SJSA1 (cell line): ENCODE measurements around the gene SCUBE3. TPM values are rescaled to one million over a fixed set of nuclear protein-coding genes. Genes with fewer than 3 reads are reported as not detected.

Experiments
- DNase-seq, 2 experiments: peaks; one replicate each; pipeline ENCODE4 v3.0.0-alpha.2; 2015 to 2020; ENCODE audit warnings: low spot score in 2 of 2, low read depth in 1 of 2
- H3K27ac ChIP-seq: fragments of 250-450 bp; sonication (Bioruptor Pico); 2 replicates; pipeline ENCODE4 v1.5.1; 2020; ENCODE audit warnings: mild to moderate bottlenecking, moderate library complexity
- H3K27me3 ChIP-seq: fragments of 250-450 bp; sonication (Bioruptor Pico); replicated peaks from 2 replicates; pipeline ENCODE4 v1.5.1; 2020; ENCODE audit warnings: mild to moderate bottlenecking, moderate library complexity
- H3K36me3 ChIP-seq: fragments of 250-450 bp; sonication (Bioruptor Pico); 2 replicates; pipeline ENCODE4 v1.5.1; 2020; ENCODE audit warnings: mild to moderate bottlenecking
- H3K4me1 ChIP-seq: fragments of 250-450 bp; sonication (Bioruptor Pico); replicated peaks from 2 replicates; pipeline ENCODE4 v1.6.1; 2021; ENCODE audit warnings: mild to moderate bottlenecking
- H3K4me3 ChIP-seq: fragments of 250-450 bp; sonication (Bioruptor Pico); 2 replicates; pipeline ENCODE4 v1.5.1; 2020; ENCODE audit warnings: mild to moderate bottlenecking
- H3K9me3 ChIP-seq: fragments of 250-450 bp; sonication (Bioruptor Pico); replicated peaks from 2 replicates; pipeline ENCODE4 v1.5.1; 2020; ENCODE audit warnings: mild to moderate bottlenecking
- total RNA-seq: library from RNA; depleted of rRNA; stranded (reverse); fragments of >200 nt; shearing (Covaris generic); gene quantifications from 2 replicates; pipeline ENCODE4 v1.2.3, GENCODE V29; 2014; rRNA removed

The SCUBE3 gene
- total RNA-seq: 2.6 and 4.7 TPM in 2 replicates

DNA sequence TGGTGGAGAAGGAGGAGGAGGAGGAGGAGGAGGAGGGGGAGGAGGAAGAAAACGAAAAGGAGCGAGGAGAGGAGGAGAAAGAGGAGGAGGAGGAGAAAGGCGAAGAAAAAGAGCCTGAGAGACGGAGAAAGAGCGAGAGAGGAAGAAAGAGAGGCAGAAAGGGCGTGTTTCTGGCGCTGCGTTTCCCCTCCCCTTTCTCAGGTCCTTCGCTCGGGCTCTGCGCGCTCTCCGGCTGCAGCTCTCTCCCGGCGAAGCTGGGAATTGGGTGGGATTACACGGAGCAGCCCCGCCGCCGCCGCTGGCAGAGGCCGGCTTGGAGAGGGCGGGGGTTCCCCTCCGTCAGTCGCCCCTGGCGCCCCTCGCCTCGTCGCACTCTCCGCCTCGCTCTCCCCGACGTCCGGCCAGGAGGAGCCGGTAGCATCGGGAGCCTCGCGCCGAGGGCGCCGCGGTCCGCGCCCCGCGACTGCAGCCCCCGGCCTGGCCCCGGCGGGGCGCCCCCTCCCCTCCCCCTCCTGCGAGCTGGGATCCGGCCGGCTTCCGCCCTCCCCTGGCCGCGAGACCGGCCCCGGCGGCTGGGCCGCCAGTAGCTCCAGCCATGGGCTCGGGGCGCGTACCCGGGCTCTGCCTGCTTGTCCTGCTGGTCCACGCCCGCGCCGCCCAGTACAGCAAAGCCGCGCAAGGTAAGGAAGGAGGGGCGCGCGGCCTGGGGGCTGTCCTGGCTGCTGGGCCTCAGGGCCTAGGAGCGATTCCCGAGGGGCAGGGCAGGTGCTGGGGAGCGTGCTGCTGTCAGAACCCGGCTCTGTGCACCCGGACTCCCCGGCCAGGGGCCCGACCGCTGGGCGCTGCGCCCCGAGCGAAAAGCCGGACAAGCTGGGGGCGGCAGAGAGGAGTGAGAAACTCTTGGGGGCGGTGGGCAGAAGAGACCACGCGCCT, at the start of gene SCUBE3:
SCUBE3 (plus strand) TSS at position 133 of the 933 bp plus-strand sequence; CDS start at position 596, 463 bp downstream.
- H3K27me3 ChIP-seq: 0 out of 2 replicates have a peak, but pooled peaks cover 3% of the 10 kb centered on the region
- H3K4me1 ChIP-seq: peaks cover 21% of the 10 kb centered on the region
- peak; percentile 59 to 62 for DNase-seq
- H3K9me3 ChIP-seq: no peaks in the 10 kb centered on the region
- H3K4me3 ChIP-seq: peak within 1 kb of the TSS; percentile 56
- H3K36me3 ChIP-seq: no peaks in the 10 kb centered on the region; the same call in 1 of the 2 replicates
- H3K27ac ChIP-seq: no peak within 1 kb of the TSS

DNA sequence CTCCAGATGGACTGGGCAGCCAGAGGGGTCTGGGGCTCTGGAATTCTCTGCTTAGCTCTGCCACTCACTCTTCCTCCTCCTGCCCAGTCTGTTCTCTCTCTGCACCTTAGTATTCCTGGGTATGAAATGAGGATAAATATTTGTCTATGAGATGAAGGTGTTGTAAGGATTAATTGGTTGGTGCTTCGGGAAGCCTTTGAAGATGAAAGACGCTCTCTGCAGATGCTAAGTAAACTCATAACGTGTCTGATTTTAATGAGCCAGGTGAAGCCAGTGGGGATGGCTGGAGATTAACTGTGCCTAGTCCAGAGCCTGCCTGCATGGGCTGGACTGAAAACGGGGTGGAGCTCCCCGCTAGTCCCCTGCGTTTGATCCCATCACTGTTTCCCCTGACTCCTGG, 49.5 kb upstream of the SCUBE3 start:
- Histone ChIP-seq H3K9me3 (no peaks in the 10 kb centered on the region), H3K27me3 (no peaks in the 10 kb centered on the region), H3K36me3 (no peaks in the 10 kb centered on the region), H3K4me1 (peaks cover 36% of the 10 kb centered on the region), H3K27ac (no peak overlapping the region), H3K4me3 (no peak overlapping the region)
- DNase-seq: no peak

DNA sequence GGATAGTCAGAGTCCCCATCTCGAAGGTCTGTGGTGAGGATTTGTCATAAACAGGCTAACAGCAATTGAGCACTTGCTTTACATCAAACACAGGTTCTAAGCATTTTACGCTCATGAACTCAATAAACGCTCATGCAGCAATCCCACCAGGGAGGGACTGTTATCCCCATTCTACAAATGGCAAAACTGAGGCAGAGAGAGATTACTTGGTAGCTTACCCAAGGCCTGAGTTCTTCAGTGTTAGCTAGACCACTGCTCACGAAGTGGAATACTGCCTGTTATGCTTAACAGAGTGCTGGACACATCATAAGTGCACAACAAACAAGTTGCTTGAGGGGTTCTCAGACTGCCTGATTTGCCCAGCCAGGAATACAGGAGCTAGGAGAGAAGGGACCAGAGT, 48.9 kb upstream of the SCUBE3 start:
- H3K9me3 ChIP-seq: no peaks in the 10 kb centered on the region
- peaks cover 37% of the 10 kb centered on the region for H3K4me1 ChIP-seq
- no peaks in the 10 kb centered on the region for H3K27me3 ChIP-seq
- H3K4me3 ChIP-seq: no peak overlapping the region
- no peaks in the 10 kb centered on the region for H3K36me3 ChIP-seq
- DNase-seq: no peak
- H3K27ac ChIP-seq: peak overlapping the region; percentile 53

DNA sequence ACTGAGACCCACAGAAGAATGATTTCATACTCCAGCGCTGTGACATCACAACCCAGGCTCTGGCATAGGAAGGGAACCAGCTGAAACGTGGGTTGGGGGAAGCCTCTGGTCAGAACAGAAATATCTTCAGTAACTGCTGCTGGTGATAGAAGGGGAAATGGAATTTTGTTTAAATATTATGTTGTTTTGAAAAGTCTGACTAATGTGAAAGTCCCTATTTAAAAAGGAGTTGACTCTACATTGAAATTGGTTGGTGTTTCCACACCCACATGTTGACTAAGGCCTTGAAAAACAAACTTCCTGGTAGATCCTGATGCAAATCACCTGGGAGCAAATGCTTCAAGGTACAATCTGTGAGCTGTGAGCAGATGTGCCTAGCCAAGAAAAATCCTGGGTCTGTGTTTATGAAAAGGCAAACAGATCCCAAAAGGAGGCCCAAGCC, 48.1 kb upstream of the SCUBE3 start:
- peaks cover 45% of the 10 kb centered on the region for H3K4me1 ChIP-seq
- H3K27me3 ChIP-seq: no peaks in the 10 kb centered on the region
- no peaks in the 10 kb centered on the region for H3K36me3 ChIP-seq
- H3K27ac ChIP-seq: peak overlapping the region; percentile 53
- H3K9me3 ChIP-seq: no peaks in the 10 kb centered on the region
- peak in 1 of 2 experiments; percentile 66 for DNase-seq
- H3K4me3 ChIP-seq: no peak overlapping the region

DNA sequence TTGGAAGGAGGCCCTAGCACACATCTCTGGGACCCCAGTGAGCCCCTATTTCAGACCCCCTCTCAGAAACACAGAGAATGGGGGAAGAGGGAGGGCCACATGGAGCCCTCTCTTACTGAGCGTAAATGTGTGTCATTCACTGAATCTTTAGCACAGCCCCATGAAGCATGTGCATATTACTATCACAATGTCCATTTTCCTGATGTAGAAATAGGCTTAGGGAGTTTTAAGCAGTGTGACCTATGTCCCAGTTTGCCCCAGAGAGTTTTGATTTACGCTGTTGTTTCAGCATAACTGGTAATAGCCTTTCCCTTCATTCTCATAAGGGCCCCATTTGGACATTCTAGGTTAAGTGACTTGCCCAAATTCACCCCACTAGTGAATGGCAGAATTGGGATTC, 47.6 kb upstream of the SCUBE3 start:
- H3K4me3 ChIP-seq: no peak overlapping the region
- H3K4me1 ChIP-seq: peaks cover 50% of the 10 kb centered on the region
- no peaks in the 10 kb centered on the region for H3K27me3 ChIP-seq
- H3K27ac ChIP-seq: peak overlapping the region; percentile 53
- no peaks in the 10 kb centered on the region for H3K36me3 ChIP-seq
- no peaks in the 10 kb centered on the region for H3K9me3 ChIP-seq
- DNase-seq: no peak

DNA sequence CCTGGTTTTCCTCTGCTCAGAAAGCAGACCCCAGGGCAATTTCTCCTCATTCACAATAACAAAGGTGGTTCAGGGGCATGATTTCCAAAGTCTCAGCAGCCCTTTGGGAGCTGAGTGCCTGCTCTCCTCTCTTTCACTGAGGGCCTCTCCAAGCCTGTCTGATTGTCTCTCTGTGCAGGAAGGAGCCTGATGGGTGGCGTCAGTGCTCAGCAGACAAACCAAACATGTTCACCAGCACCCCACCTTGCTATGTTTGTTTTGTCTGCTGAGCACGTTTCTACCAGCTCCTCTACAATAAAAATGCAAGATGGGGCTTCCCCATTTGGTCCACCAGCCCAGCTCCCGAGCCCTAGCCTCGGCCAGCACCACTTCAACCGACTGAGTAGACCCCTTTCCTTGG, 47.2 kb upstream of the SCUBE3 start:
- H3K27ac ChIP-seq: peak overlapping the region; percentile 53
- no peak for DNase-seq

DNA sequence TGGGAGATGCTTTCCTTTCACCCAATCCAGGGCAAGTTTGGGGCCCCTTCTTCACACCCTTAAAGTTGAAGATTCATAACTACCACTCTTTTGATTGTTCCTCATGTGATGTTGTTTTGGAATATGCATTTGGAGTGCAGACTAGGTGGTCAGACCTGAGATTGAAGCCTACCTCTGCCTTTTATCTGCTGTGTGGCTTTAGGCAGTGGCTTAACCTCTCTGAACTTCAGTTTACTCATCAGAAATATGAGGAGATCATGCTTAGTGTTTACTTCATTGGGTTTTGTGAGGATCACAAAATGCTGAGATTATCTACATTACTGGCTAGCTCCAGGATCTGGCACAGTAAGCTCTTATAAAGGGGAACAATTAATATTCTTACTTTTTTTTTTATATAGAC, 46.3 kb upstream of the SCUBE3 start:
- no peak overlapping the region for H3K4me3 ChIP-seq
- peaks cover 64% of the 10 kb centered on the region for H3K4me1 ChIP-seq
- no peaks in the 10 kb centered on the region for H3K9me3 ChIP-seq
- H3K27me3 ChIP-seq: no peaks in the 10 kb centered on the region
- H3K36me3 ChIP-seq: no peaks in the 10 kb centered on the region
- DNase-seq: no peak
- H3K27ac ChIP-seq: no peak overlapping the region

More for the DNA sequence above, 47.2 kb upstream of the SCUBE3 start:
- Histone ChIP-seq H3K9me3 (no peaks in the 10 kb centered on the region), H3K27me3 (no peaks in the 10 kb centered on the region), H3K4me3 (no peak overlapping the region), H3K36me3 (no peaks in the 10 kb centered on the region), H3K4me1 (peaks cover 54% of the 10 kb centered on the region)

DNA sequence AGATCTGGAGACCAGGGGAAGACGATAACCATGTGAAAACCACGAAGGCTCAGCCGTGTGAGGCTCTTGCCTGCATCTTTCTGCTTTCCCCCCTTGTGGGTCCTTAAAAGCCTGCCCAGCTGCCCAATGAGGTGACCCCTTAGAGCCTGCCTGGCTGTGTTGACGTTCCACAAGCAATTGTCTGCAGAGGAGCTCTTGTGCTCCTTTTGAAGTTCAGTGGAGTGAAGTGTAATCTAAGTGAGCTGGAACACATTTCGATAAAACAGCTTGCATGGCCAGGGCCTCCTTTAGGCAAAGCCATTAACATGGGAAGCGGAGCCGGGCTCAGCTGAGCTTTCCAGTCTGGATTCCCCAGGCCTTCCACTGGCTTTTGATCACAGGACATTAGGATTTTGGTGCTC, 45.3 kb upstream of the SCUBE3 start:
- Histone ChIP-seq H3K4me1 (peaks cover 73% of the 10 kb centered on the region), H3K27ac (no peak overlapping the region), H3K9me3 (no peaks in the 10 kb centered on the region), H3K27me3 (no peaks in the 10 kb centered on the region), H3K36me3 (no peaks in the 10 kb centered on the region), H3K4me3 (no peak overlapping the region)
- DNase-seq: no peak

DNA sequence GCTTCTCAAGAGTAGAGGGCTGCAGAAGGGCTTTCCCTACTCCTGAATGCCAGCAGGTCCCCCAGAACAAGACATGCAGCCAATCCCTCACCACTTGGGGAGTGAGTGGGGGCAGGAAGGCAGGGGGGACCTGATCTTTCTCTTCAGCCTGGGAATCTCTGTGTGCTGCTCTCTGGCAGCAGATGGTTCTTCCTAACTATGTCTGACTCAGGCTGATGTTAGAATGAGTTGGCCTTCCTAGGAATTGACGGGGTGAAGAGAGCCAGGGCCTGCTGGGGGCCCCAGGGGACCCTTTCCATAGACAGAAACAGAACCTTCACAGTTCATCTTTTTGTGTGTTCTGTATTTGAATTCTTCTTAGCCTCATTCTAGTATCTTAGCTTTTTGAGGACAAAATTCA, 43.6 kb upstream of the SCUBE3 start:
- Histone ChIP-seq H3K9me3 (no peaks in the 10 kb centered on the region), H3K4me1 (peaks cover 77% of the 10 kb centered on the region), H3K36me3 (no peaks in the 10 kb centered on the region), H3K27ac (no peak overlapping the region), H3K27me3 (no peaks in the 10 kb centered on the region), H3K4me3 (no peak overlapping the region)
- DNase-seq: no peak

DNA sequence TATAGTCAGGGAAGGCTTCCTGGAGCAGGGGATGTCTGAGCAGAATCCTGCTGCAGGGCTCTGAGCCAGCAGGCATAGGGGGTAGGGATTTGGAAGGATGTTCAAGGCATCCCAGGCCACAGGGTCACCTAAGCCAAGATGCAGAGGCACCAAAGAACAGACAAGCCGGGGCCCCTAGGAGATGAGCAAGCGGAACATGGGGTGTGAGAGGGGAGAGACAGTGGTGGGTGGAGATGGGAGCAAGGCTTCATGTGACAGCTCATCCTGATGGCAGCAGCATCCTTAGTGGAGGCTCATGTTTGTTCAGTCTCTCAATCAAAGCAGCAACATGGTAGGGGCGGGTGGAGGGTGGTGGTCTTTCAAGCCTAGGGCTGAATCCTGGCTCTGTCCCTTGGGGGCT, 42.9 kb upstream of the SCUBE3 start:
- DNase-seq: no peak
- Histone ChIP-seq H3K27me3 (no peaks in the 10 kb centered on the region), H3K36me3 (no peaks in the 10 kb centered on the region), H3K4me3 (no peak overlapping the region), H3K9me3 (no peaks in the 10 kb centered on the region), H3K4me1 (peaks cover 69% of the 10 kb centered on the region), H3K27ac (no peak overlapping the region)

DNA sequence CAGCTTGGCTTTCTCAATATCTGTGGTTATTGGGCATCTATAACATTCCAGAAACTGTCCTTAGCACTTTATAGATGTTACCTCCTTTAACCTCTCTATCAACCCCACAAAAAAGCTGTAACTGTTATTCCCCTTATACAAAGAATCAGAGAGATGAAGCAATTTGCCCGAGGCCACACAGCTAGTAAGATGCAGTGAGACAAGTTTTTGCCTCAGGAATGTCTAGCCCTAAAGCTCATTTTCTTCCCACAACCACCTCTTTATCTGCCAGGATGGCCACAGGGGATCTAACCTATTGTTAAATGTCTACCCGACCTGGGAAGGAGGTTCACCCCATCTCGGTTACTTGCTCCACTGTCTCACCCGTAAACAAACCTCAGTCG, 40.7 kb upstream of the SCUBE3 start:
- no peaks in the 10 kb centered on the region for H3K27me3 ChIP-seq
- peak overlapping the region; percentile 71 for H3K27ac ChIP-seq
- no peak overlapping the region for H3K4me3 ChIP-seq
- DNase-seq: peak; percentile 73 to 86
- H3K9me3 ChIP-seq: no peaks in the 10 kb centered on the region
- H3K4me1 ChIP-seq: peaks cover 58% of the 10 kb centered on the region
- H3K36me3 ChIP-seq: no peaks in the 10 kb centered on the region

DNA sequence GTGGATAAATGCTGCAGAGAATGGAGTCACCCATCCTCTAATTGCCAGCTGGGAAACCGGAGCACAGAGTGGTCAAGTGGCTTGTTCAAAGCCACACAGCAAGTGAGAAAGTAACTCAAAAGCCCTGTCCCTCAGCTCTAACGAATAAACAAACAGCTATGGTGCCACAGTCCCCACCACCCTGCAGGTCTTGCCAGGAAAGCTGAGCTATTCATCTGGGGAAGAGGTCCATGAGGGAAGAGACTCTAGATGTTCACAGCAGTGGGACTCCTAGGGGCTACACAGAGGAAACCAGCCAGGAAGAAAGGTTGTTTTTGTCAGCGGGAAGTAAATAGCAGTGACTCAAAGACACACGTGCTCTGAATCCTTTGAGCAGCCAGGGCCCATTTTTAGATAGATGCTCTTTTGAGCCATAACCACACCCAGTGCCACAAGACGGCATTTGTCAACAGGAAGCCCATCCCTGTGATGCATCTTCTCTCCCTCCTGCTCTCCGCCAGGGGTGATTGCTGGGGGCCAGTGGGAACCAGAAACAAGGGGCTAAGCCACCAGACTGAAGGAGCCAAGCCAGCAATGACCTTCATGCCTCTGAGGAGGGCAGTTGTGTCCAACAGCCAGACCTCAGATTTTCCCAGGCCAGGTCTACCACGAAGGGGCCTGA, 40.2 kb upstream of the SCUBE3 start:
- Histone ChIP-seq H3K9me3 (no peaks in the 10 kb centered on the region), H3K4me3 (no peak overlapping the region), H3K27me3 (no peaks in the 10 kb centered on the region), H3K27ac (peak overlapping the region; percentile 71), H3K36me3 (no peaks in the 10 kb centered on the region), H3K4me1 (peaks cover 63% of the 10 kb centered on the region)
- DNase-seq: peak; percentile 75 to 78

DNA sequence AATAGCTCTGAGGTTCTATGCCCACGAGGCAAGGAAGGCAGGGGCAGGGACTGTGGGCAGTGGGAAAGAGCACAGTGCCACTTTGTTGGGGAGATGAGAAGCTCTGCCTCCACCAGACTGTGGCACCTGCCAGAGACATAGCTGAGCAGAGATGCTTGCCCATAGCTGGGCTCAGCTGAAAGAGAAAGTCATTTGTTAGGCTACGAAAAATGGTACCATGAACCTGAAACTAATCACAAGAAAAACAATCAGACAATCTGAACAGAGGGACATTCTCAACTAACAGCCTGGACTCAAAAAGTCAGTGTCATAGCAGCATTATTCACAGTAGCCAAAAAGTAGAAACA, 39.7 kb upstream of the SCUBE3 start:
- H3K27ac ChIP-seq: peak overlapping the region; percentile 71
- H3K4me1 ChIP-seq: peaks cover 68% of the 10 kb centered on the region
- no peaks in the 10 kb centered on the region for H3K27me3 ChIP-seq
- no peak overlapping the region for H3K4me3 ChIP-seq
- DNase-seq: no peak
- H3K9me3 ChIP-seq: no peaks in the 10 kb centered on the region
- H3K36me3 ChIP-seq: no peaks in the 10 kb centered on the region

DNA sequence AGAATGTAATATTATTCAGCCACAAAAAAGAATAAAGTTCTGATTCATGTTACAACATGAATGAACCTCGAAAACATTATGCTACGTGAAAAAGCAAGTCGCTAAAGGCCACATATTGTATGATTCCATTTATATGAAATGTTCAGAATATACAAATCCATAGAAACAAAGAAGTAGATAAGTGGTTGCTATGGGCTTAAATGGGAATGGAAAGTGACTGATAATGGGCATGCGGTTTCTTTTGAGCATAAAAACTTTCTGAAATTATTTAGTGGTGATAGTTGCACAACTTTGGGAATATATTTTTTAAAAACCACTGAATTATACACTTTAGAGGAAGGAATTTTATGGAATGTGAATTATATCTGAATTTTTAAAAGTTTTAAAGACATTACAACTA, 39.3 kb upstream of the SCUBE3 start:
- Histone ChIP-seq H3K27me3 (no peaks in the 10 kb centered on the region), H3K9me3 (no peaks in the 10 kb centered on the region), H3K36me3 (no peaks in the 10 kb centered on the region), H3K4me3 (no peak overlapping the region), H3K4me1 (peaks cover 72% of the 10 kb centered on the region), H3K27ac (no peak overlapping the region)
- no peak for DNase-seq
